Measurements from ENCODE around the gene ME3.
"Not testable (repeated sequence)": the region's sequence is repeated elsewhere in the genome, so short reads cannot be mapped to it uniquely, and the experiment has no call there.

Gene ME3

DNA sequence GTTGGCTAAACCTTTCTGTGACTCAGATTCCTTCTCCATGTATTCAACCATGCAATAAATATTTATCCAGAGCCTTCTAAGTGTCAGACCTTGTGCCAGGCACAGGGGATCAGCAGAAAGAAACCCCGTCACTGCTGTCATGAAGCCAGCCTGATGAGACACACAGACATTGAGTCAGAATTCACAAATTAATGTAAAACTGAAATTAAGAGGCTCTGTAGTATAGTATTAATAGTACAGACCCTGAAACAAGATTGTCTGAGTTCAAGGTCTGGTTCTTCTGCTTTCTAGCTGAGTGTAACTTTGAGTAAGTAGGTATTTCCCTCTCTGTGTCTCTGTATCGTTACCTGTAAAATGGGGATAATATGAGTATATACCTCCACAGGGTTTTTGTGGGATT, 46.9 kb downstream of the ME3 start:
- Histone ChIP-seq H3K4me2 (no peak overlapping the region), H3K27me3 (no peaks in the 10 kb centered on the region)

DNA sequence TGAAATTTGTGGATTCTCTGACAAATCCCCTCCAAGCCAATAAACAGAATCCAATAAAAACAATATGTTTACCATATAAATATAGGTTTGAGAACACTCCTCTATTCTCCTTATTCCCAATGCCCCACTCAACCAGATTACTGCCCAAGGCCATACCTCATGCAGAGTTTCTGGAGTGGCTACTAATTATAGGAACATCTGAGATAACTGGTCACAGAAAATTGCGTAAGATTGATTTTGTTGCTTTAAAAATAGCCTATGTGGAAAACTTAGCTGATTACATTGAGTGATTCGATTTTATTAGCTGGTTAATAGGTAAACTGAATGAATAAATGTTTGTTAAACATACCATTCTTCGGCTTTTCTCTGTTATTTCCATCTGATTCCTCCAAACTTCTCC, 48.0 kb downstream of the ME3 start:
- Histone ChIP-seq H4K20me1 (no peaks in the 10 kb centered on the region), H3K4me1 (no peaks in the 10 kb centered on the region), H3K36me3 (no peaks in the 10 kb centered on the region), H3K27ac (no peak overlapping the region), H3K9ac (no peak overlapping the region), H3K9me3 (peaks cover 3% of the 10 kb centered on the region), H3K4me3 (no peak overlapping the region), H3K27me3 (no peaks in the 10 kb centered on the region), H3K4me2 (no peak overlapping the region)
- no peak for TF ChIP-seq Cebpa-rat (IDR thresholded peaks at IDR 0.05)

More for the DNA sequence above, 46.9 kb downstream of the ME3 start:
- Histone ChIP-seq H3K36me3 (no peaks in the 10 kb centered on the region), H4K20me1 (no peaks in the 10 kb centered on the region), H3K27ac (no peak overlapping the region), H3K4me3 (no peak overlapping the region), H3K9ac (no peak overlapping the region), H3K4me1 (no peaks in the 10 kb centered on the region), H3K9me3 (no peaks in the 10 kb centered on the region)
- no peak for TF ChIP-seq Cebpa-rat (IDR thresholded peaks at IDR 0.05)

DNA sequence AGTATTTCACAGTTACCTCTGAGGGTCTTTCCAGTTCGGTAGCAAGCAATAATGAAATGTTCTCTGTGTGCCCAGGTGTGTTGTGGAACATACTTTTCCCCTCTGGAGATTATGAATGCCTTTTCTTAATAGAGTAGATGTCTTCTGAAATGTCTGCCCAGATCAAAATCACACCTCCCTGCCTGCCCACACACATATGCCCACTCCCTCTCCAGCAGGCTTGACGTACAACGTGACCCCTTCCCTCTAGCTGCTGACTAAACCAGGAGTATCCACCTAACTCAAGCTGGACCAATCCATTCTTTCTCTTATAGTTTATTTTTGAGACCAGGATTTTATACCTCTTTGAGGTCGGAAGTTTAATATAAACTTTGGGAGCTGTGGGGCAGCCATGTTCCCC, 48.7 kb downstream of the ME3 start:
- no peak overlapping the region for H3K9ac ChIP-seq
- TF ChIP-seq Cebpa-rat (IDR thresholded peaks at IDR 0.05), result no peak
- no peak overlapping the region for H3K4me2 ChIP-seq
- H3K4me1 ChIP-seq, result no peaks in the 10 kb centered on the region
- no peak overlapping the region for H3K27ac ChIP-seq
- no peak overlapping the region for H3K4me3 ChIP-seq
- H3K9me3 ChIP-seq, result peaks cover 7% of the 10 kb centered on the region
- no peaks in the 10 kb centered on the region for H3K27me3 ChIP-seq
- H3K36me3 ChIP-seq, result no peaks in the 10 kb centered on the region
- no peaks in the 10 kb centered on the region for H4K20me1 ChIP-seq

DNA sequence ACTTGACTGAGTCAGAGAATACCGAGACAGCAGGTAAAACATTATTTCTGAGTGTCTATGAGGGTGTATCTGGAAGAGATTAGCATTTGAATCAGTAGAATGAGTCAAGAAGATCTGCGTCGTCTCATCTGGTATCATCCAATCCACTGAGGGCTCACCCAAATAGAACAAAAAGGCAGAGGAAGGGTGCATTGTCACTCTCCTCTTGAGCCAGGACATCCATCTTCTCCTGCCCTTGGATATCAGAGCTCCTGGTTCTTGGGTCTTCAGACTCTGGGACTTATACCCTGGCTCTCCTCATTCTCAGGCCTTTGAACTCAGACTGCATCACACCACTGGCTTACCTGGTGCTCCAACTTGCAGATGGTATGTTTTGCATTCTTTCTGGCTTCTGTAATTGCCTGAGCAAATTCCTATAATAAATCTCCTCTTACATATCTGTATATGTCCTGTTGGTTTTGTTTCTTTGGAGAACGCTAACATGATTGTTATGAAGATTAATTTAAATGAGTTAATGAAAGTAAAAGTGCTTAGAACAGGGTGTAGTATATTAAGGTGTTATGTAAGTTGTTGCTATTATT, 49.3 kb downstream of the ME3 start:
- H3K4me2 ChIP-seq, result no peak overlapping the region
- no peaks in the 10 kb centered on the region for H3K27me3 ChIP-seq
- H3K9ac ChIP-seq, result no peak overlapping the region
- no peaks in the 10 kb centered on the region for H4K20me1 ChIP-seq
- no peaks in the 10 kb centered on the region for H3K36me3 ChIP-seq
- no peaks in the 10 kb centered on the region for H3K4me1 ChIP-seq
- no peak overlapping the region for H3K27ac ChIP-seq
- no peak overlapping the region for H3K4me3 ChIP-seq
- no peak for TF ChIP-seq Cebpa-rat (IDR thresholded peaks at IDR 0.05)
- H3K9me3 ChIP-seq, result peaks cover 7% of the 10 kb centered on the region

DNA sequence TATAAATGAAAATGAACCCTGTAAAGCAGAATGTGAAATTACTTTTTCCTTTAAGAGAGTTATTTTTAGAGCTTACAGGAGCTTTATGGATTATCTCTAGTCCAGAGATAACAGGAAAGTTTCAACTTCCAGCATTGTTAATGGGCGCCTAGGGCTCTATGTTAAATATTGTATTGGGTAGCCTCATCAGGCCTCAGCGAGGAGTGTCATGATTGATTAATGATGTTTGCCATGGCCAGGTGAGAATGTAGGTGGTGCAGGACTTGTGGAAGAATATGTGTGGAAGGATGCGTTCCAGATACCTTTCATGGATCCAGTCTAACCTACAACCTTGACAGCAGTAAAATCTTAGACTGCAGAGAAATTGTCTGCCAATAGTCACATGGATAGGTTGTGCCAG, 50.6 kb downstream of the ME3 start:
- Histone ChIP-seq H3K27ac (no peak overlapping the region), H3K36me3 (no peaks in the 10 kb centered on the region), H3K4me3 (no peak overlapping the region), H3K9me3 (peaks cover 7% of the 10 kb centered on the region), H3K9ac (no peak overlapping the region), H3K4me2 (no peak overlapping the region), H3K4me1 (no peaks in the 10 kb centered on the region), H3K27me3 (no peaks in the 10 kb centered on the region), H4K20me1 (no peaks in the 10 kb centered on the region)
- TF ChIP-seq Cebpa-rat (IDR thresholded peaks at IDR 0.05), result no peak

DNA sequence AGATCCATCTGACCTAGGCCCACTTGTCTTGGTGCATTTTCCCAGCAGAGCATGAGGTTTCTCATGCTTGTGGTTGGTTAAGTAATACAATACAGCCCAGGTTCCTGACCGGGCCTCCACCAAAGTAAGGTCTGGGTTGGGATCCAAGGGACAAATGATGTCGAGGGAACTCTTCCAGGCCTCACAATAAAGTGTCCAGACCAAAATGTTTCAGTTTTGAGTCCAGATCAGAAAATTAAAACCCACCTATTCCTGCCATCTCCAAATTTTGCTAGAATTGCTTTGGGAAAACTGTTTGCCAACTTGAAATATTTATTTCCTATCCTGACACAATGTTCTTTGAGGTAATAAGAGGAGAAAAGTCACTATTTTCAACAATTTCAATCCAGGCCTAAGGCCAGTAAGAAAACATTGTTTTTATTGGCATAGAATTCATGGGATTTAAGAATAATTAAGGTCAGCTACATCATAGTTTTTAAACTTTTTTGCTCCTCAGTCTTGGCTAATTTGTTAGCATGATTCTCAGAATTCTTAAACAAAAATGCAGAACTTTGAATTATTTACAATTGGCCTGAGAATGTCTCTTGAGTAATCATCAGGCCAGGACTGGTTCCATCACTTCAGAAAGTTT, 51.4 kb downstream of the ME3 start:
- Histone ChIP-seq H4K20me1 (no peaks in the 10 kb centered on the region), H3K4me2 (no peak overlapping the region), H3K4me3 (no peak overlapping the region), H3K27me3 (no peaks in the 10 kb centered on the region), H3K9me3 (peaks cover 7% of the 10 kb centered on the region), H3K27ac (no peak overlapping the region), H3K4me1 (no peaks in the 10 kb centered on the region), H3K9ac (no peak overlapping the region), H3K36me3 (no peaks in the 10 kb centered on the region)
- TF ChIP-seq Cebpa-rat (IDR thresholded peaks at IDR 0.05), result no peak

DNA sequence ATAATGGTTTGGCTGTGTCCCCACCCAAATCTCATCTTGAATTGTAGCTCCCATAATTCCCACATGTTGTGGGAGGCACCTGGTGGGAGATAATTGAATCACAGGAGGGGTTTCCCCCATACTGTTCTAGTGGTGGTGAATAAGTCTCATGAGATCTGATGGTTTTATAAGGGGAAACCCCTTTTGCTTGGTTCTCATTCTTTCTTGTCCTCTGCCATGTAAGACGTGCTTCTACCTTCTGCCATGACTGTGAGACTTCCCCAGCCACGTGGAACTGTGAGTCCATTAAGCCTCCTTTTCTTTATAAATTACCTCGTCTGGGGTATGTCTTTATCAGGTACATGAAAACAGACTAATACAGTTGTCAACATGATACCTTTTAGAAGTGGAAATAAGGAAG, 53.0 kb downstream of the ME3 start:
- not testable (repeated sequence) for H3K4me3 ChIP-seq, H3K27ac ChIP-seq, H4K20me1 ChIP-seq, H3K4me2 ChIP-seq, H3K36me3 ChIP-seq, H3K4me1 ChIP-seq, H3K27me3 ChIP-seq, H3K9ac ChIP-seq, H3K9me3 ChIP-seq

DNA sequence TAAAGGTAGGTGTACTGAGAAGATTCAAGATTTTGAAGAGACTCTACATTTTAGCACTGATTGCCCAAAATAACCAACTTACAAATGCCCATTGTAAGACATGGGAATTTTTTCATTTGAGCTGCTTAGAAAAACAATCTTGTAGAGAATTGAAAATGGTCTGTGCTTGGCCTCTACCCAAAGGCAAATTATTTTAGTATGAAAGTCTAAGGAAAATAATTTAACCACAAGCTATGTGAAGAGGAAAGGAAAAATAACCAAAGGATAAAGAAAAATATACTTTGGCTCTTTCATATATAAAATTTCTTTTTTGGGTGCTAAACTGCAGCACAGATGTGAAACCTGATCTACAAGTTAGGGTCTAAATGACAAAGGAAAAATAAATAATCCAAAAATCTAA, 54.9 kb downstream of the ME3 start:
- TF ChIP-seq Cebpa-rat (IDR thresholded peaks at IDR 0.05), result no peak
- Histone ChIP-seq H3K9me3 (peaks cover 14% of the 10 kb centered on the region), H3K36me3 (no peaks in the 10 kb centered on the region), H3K4me1 (no peaks in the 10 kb centered on the region), H3K27me3 (no peaks in the 10 kb centered on the region), H3K4me2 (no peak overlapping the region), H4K20me1 (no peaks in the 10 kb centered on the region), H3K4me3 (no peak overlapping the region), H3K9ac (no peak overlapping the region), H3K27ac (no peak overlapping the region)

DNA sequence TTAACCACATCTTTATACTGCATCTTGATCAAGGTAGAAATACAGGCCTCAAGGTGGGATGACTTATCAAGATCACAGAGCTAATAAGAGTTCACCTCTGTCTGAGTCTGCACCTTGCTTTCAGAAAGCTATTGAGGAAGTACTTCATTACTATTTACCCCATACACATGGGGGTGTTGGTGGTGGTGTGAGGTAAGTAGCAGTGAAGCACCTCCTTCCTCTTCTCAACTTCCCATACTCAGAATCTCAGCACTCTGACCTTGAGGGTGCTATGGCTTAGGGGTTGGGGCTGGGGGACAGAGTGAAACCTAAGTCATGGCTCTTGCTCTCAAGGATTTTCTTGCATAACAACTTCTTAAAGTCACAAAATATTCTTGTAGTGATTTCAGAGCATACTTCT, 56.9 kb downstream of the ME3 start:
- H3K27ac ChIP-seq, result no peak overlapping the region
- H3K9ac ChIP-seq, result no peak overlapping the region
- H3K4me3 ChIP-seq, result no peak overlapping the region
- H3K4me1 ChIP-seq, result no peaks in the 10 kb centered on the region
- H3K9me3 ChIP-seq, result peaks cover 14% of the 10 kb centered on the region
- no peak for TF ChIP-seq Cebpa-rat (IDR thresholded peaks at IDR 0.05)
- no peaks in the 10 kb centered on the region for H4K20me1 ChIP-seq
- H3K4me2 ChIP-seq, result no peak overlapping the region
- H3K27me3 ChIP-seq, result no peaks in the 10 kb centered on the region
- no peaks in the 10 kb centered on the region for H3K36me3 ChIP-seq

DNA sequence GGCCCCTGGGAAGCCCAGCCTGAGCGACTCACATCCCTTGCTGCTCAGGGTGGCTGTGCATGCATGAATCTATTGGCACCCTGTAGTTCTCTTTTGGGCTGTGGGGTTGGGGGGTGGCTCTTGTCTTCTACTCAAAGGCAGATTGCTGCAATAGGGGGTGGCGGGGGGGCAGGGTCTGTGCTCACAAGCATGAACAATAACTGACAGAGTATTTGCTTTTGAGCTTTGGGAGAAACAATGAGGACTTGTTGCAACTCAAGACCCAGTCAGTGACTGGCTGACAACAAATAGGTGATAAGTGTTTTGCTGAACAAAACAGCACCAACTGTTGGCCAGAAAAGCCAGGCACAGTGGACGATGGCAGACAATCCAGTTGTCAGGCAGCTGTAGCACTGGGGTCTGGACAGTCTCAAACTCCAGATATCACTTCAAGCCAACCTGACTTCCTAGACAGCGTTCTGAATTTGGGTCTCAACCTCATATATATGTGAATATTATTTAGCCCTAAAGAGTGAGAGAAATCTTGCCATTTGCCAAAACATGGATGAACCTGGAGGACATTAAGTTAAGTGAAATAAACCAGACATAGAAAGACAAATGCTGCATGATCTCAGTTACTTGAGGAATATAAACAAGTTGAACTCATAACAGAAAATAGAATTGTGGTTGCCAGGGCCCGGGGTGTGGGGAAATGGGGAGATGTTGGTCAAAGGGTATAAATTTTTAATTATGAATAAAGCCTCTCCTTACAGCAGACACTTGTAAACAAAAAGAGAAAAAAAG, 61.7 kb downstream of the ME3 start:
- no peak for TF ChIP-seq Cebpa-rat (IDR thresholded peaks at IDR 0.05)
- H3K9me3 ChIP-seq, result peaks cover 7% of the 10 kb centered on the region; the same call in 1 of the 2 replicates
- no peaks in the 10 kb centered on the region for H3K36me3 ChIP-seq
- no peak overlapping the region for H3K27ac ChIP-seq
- no peak overlapping the region for H3K4me2 ChIP-seq
- no peaks in the 10 kb centered on the region for H3K4me1 ChIP-seq
- H3K9ac ChIP-seq, result no peak overlapping the region
- no peaks in the 10 kb centered on the region for H4K20me1 ChIP-seq
- H3K4me3 ChIP-seq, result no peak overlapping the region
- H3K27me3 ChIP-seq, result no peaks in the 10 kb centered on the region
